Transverse colon (tissue), 4 donors: Measurements from ENCODE around the gene MILR1.

Experiments
- POLR2AphosphoS5 ChIP-seq, 3 donors: sonication (generic); formaldehyde crosslinking; IDR thresholded peaks; one replicate each; pipeline ENCODE4 v1.6.1; 2016; ENCODE audit warnings: antibody characterized with exemption in 3 of 3
- TF ChIP-seq, protein P1 (sequence below), 5 experiments: fragments of 200-600 bp in 3 of 5; fragments of 450-650 bp in 2 of 5; sonication (generic) in 3 of 5; IDR thresholded peaks; 1 replicate in 2 of 5; 2 replicates in 3 of 5; pipeline ENCODE4 v1.5.1; 2016 to 2017; ENCODE audit warnings: antibody characterized with exemption in 5 of 5, inconsistent platforms in 3 of 5, mild to moderate bottlenecking in 2 of 5, moderate library complexity in 1 of 5

- TF ChIP-seq, protein P1, sequence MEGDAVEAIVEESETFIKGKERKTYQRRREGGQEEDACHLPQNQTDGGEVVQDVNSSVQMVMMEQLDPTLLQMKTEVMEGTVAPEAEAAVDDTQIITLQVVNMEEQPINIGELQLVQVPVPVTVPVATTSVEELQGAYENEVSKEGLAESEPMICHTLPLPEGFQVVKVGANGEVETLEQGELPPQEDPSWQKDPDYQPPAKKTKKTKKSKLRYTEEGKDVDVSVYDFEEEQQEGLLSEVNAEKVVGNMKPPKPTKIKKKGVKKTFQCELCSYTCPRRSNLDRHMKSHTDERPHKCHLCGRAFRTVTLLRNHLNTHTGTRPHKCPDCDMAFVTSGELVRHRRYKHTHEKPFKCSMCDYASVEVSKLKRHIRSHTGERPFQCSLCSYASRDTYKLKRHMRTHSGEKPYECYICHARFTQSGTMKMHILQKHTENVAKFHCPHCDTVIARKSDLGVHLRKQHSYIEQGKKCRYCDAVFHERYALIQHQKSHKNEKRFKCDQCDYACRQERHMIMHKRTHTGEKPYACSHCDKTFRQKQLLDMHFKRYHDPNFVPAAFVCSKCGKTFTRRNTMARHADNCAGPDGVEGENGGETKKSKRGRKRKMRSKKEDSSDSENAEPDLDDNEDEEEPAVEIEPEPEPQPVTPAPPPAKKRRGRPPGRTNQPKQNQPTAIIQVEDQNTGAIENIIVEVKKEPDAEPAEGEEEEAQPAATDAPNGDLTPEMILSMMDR (IDR thresholded peaks at IDR 0.05), result peak; percentile 67 to 86 (median 80)
- TF ChIP-seq POLR2AphosphoS5 (IDR thresholded peaks at IDR 0.05), result no peak
Measured at GRCh38 chr17:64418506-64419339, 30.2 kb upstream of the MILR1 start.
